DMS153 (cell line): ENCODE data around the gene SHROOM2.

ENCODE experiments used
- DNase-seq: peaks from one replicate; lab custom pipeline; 2025; lab: John Stamatoyannopoulos, UW

The SHROOM2 gene

GRCh38 chrX:9940421-9940820 is 154.2 kb downstream of the SHROOM2 start:
- no peak for DNase-seq

- DNase-seq = no peak
Measured at GRCh38 chrX:9942086-9942485, 155.9 kb downstream of the SHROOM2 start.

- DNase-seq = no peak
Measured at GRCh38 chrX:9943420-9943819, 157.2 kb downstream of the SHROOM2 start.

GRCh38 chrX:9947131-9947794 is 161.0 kb downstream of the SHROOM2 start:
- DNase-seq = no peak

- DNase-seq = no peak
Measured at GRCh38 chrX:9948406-9948805, 162.2 kb downstream of the SHROOM2 start.

GRCh38 chrX:9952300-9952699 is 166.1 kb downstream of the SHROOM2 start:
- DNase-seq = no peak

GRCh38 chrX:9953396-9953795 is 167.2 kb downstream of the SHROOM2 start:
- DNase-seq = no peak

GRCh38 chrX:9955506-9955905 is 169.3 kb downstream of the SHROOM2 start:
- DNase-seq = no peak

- DNase-seq = no peak
Measured at GRCh38 chrX:9957743-9958142, 171.5 kb downstream of the SHROOM2 start.

- no peak for DNase-seq
Measured at GRCh38 chrX:9958183-9958582, 172.0 kb downstream of the SHROOM2 start.

GRCh38 chrX:9961750-9962149 is 175.5 kb downstream of the SHROOM2 start:
- DNase-seq = no peak

GRCh38 chrX:9966775-9967408 is 180.7 kb downstream of the SHROOM2 start, which contains the start of gene CLDN34:
Gene CLDN34 (plus strand): TSS chrX:9967358. CDS start chrX:9967358, 0 bp downstream.
- no peak for DNase-seq

- DNase-seq = no peak
Measured at GRCh38 chrX:9977635-9978034, 191.4 kb downstream of the SHROOM2 start.

- DNase-seq = no peak
Measured at GRCh38 chrX:9980401-9980800, 194.2 kb downstream of the SHROOM2 start.

GRCh38 chrX:9980927-9981326 is 194.7 kb downstream of the SHROOM2 start:
- DNase-seq = no peak

- no peak for DNase-seq
Measured at GRCh38 chrX:9983441-9983840, 197.2 kb downstream of the SHROOM2 start.

GRCh38 chrX:9983846-9984245 is 197.6 kb downstream of the SHROOM2 start:
- DNase-seq = no peak

GRCh38 chrX:9988762-9989161 is 202.5 kb downstream of the SHROOM2 start:
- DNase-seq = no peak

GRCh38 chrX:9992061-9992460 is 205.8 kb downstream of the SHROOM2 start:
- DNase-seq = no peak

- no peak for DNase-seq
Measured at GRCh38 chrX:9992724-9993123, 206.5 kb downstream of the SHROOM2 start.

GRCh38 chrX:9995855-9996339 is 209.7 kb downstream of the SHROOM2 start:
- no peak for DNase-seq

GRCh38 chrX:9997041-9997440 is 210.8 kb downstream of the SHROOM2 start:
- no peak for DNase-seq

GRCh38 chrX:9997524-9997923 is 211.3 kb downstream of the SHROOM2 start:
- no peak for DNase-seq
